HG03378 (cell line): ENCODE measurements around the gene NDUFS5.
A peak's percentile ranks its signal among the peaks of the same experiment; 100 is the strongest.
"Not testable (repeated sequence)": the region's sequence is repeated elsewhere in the genome, so short reads cannot be mapped to it uniquely, and the experiment has no call there.

Experiments
- ATAC-seq: cut with Tn5 transposase; IDR thresholded peaks from one replicate; pipeline ENCODE4 v1.9.1; 2021; ENCODE audit warnings: mild to moderate bottlenecking, moderate library complexity; ENCODE audit not compliant: unreplicated experiment

NDUFS5 gene

GRCh38 chr1:39026051-39026865 is at the start of gene NDUFS5:
Gene NDUFS5 (plus strand): TSS chr1:39026350. CDS start chr1:39028725, 2,375 bp downstream.
- ATAC-seq, result peak; percentile 64

GRCh38 chr1:38977399-38978244 is 48.5 kb upstream of the NDUFS5 start:
- ATAC-seq, result not testable (repeated sequence)

GRCh38 chr1:38978245-38978542 is 48.0 kb upstream of the NDUFS5 start:
- not testable (repeated sequence) for ATAC-seq

- ATAC-seq, result not testable (repeated sequence)
Measured at GRCh38 chr1:38979380-38979779, 46.8 kb upstream of the NDUFS5 start.

- ATAC-seq, result no peak
Measured at GRCh38 chr1:38989979-38990378, 36.2 kb upstream of the NDUFS5 start.

GRCh38 chr1:38990386-38990737 is 35.8 kb upstream of the NDUFS5 start:
- no peak for ATAC-seq

- peak; percentile 84 for ATAC-seq
Measured at GRCh38 chr1:38990738-38991637, 35.2 kb upstream of the NDUFS5 start, which contains the start of gene AKIRIN1. Gene AKIRIN1 (plus strand): TSS chr1:38991276. CDS start chr1:38991381, 105 bp downstream.

GRCh38 chr1:38991638-38992411 is 34.3 kb upstream of the NDUFS5 start:
- ATAC-seq, result no peak

GRCh38 chr1:38992412-38993111 is 33.6 kb upstream of the NDUFS5 start:
- no peak for ATAC-seq

- ATAC-seq, result no peak
Measured at GRCh38 chr1:38994196-38994595, 32.0 kb upstream of the NDUFS5 start.

- no peak for ATAC-seq
Measured at GRCh38 chr1:38997034-38997900, 28.9 kb upstream of the NDUFS5 start.

- no peak for ATAC-seq
Measured at GRCh38 chr1:38997901-38998190, 28.3 kb upstream of the NDUFS5 start.

GRCh38 chr1:39001516-39002421 is 24.4 kb upstream of the NDUFS5 start:
- no peak for ATAC-seq

GRCh38 chr1:39003281-39003680 is 22.9 kb upstream of the NDUFS5 start:
- ATAC-seq, result no peak

- no peak for ATAC-seq
Measured at GRCh38 chr1:39003794-39004193, 22.4 kb upstream of the NDUFS5 start.

- ATAC-seq, result no peak
Measured at GRCh38 chr1:39006287-39006686, 19.9 kb upstream of the NDUFS5 start.

GRCh38 chr1:39006726-39007645 is 19.2 kb upstream of the NDUFS5 start:
- ATAC-seq, result no peak
